Esophagus squamous epithelium (tissue), 4 donors: ENCODE measurements around the gene IL1RAPL2.

Source experiments
- POLR2A ChIP-seq, 4 donors: fragments of 450-650 bp; IDR thresholded peaks; one replicate each; pipeline ENCODE4 v1.6.1; 2017; ENCODE audit warnings: antibody characterized with exemption in 4 of 4, mild to moderate bottlenecking in 4 of 4, moderate library complexity in 3 of 4
- TF ChIP-seq, protein P1 (sequence below), 6 experiments: fragments of 450-650 bp in 4 of 6; fragments of 200-600 bp in 2 of 6; sonication (generic) in 2 of 6; IDR thresholded peaks; one replicate each; pipeline ENCODE4 v1.5.1; 2016 to 2019; ENCODE audit warnings: antibody characterized with exemption in 6 of 6, mild to moderate bottlenecking in 4 of 6, moderate library complexity in 4 of 6

DNA sequence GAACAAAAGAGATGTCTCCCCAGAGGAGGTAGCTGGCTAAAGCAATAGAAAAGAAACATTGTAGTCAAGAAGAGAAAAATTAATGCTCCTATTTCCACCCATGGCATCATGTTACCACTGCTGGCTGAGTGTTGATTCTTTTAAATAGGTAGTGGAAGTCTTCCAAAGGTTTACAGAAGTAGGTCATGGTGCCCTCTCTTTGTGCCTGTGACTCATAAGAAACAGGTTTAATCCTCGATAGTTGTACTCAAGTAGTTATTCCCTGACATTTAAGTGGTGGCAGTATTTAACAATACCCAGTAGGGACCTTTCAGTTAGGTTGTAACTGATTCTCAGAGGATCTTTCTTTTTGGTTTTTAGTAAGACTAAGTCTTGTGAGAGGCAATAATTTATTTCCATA is 406.7 kb downstream of the IL1RAPL2 start:
- TF ChIP-seq, protein P1, sequence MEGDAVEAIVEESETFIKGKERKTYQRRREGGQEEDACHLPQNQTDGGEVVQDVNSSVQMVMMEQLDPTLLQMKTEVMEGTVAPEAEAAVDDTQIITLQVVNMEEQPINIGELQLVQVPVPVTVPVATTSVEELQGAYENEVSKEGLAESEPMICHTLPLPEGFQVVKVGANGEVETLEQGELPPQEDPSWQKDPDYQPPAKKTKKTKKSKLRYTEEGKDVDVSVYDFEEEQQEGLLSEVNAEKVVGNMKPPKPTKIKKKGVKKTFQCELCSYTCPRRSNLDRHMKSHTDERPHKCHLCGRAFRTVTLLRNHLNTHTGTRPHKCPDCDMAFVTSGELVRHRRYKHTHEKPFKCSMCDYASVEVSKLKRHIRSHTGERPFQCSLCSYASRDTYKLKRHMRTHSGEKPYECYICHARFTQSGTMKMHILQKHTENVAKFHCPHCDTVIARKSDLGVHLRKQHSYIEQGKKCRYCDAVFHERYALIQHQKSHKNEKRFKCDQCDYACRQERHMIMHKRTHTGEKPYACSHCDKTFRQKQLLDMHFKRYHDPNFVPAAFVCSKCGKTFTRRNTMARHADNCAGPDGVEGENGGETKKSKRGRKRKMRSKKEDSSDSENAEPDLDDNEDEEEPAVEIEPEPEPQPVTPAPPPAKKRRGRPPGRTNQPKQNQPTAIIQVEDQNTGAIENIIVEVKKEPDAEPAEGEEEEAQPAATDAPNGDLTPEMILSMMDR (IDR thresholded peaks at IDR 0.05), result no peak
- TF ChIP-seq POLR2A (IDR thresholded peaks at IDR 0.05), result no peak
